B cell (primary cell): Measurements from ENCODE around the gene ICOSLG.
"Not testable (repeated sequence)": the region's sequence is repeated elsewhere in the genome, so short reads cannot be mapped to it uniquely, and the experiment has no call there.

Experiments used
- EZH2 ChIP-seq: IDR thresholded peaks from 2 replicates; pipeline ENCODE4 v1.6.1; 2012; ENCODE audit warnings: borderline replicate concordance, low read depth, mild to moderate bottlenecking, moderate library complexity, low read length; ENCODE audit not compliant: insufficient read depth, poor library complexity, severe bottlenecking
- TF ChIP-seq, protein P1 (sequence below): fragments of 200-600 bp; IDR thresholded peaks from one replicate; pipeline ENCODE4 v1.8.0; 2022; ENCODE audit warnings: antibody characterized with exemption, mild to moderate bottlenecking

DNA sequence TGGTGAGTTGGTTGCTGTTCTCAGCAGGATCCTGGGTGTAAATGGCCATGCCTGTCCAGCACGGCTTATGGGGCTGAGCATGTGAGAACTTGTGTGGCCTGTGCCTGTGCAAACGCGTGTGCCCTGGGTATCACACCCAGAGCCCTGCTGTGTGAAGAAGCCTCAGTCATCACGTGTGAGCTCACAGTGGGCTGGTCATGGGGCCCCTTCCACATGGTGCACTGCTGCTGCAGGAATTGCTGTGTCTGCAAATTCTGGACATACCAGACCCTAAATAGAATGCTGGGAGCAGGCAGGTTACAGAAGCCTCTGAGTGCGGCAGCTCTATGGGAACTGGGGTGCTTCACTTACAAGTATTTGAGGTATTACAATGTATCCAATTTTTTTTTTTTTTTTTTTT is 17.4 kb downstream of the ICOSLG start:
- TF ChIP-seq, protein P1, sequence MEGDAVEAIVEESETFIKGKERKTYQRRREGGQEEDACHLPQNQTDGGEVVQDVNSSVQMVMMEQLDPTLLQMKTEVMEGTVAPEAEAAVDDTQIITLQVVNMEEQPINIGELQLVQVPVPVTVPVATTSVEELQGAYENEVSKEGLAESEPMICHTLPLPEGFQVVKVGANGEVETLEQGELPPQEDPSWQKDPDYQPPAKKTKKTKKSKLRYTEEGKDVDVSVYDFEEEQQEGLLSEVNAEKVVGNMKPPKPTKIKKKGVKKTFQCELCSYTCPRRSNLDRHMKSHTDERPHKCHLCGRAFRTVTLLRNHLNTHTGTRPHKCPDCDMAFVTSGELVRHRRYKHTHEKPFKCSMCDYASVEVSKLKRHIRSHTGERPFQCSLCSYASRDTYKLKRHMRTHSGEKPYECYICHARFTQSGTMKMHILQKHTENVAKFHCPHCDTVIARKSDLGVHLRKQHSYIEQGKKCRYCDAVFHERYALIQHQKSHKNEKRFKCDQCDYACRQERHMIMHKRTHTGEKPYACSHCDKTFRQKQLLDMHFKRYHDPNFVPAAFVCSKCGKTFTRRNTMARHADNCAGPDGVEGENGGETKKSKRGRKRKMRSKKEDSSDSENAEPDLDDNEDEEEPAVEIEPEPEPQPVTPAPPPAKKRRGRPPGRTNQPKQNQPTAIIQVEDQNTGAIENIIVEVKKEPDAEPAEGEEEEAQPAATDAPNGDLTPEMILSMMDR, result not testable (repeated sequence)
- not testable (repeated sequence) for TF ChIP-seq EZH2
